Heart left ventricle (tissue), 16 donors: Measurements from ENCODE around the gene SSX2IP. TPM values are rescaled to one million over a fixed set of nuclear protein-coding genes. Genes with fewer than 3 reads are reported as not detected.

ENCODE experiments used
- ATAC-seq, 4 donors: fragments of 200-7000 bp; cut with Tn5 transposase; one replicate each; pipeline ENCODE4 v1.9.1; 2020 to 2022; ENCODE audit warnings: moderate library complexity in 4 of 4, mild to moderate bottlenecking in 3 of 4, moderate number of reproducible peaks in 1 of 4
- DNase-seq, 5 donors: peaks; one replicate each; pipeline ENCODE4 v3.0.0-alpha.2; 2020
- H3K27ac ChIP-seq, 12 donors: fragments of 200-600 bp; sonication (generic) in 4 of 12; one replicate each; pipeline versions ENCODE4 v1.5.0 to v1.8.0; 2016 to 2022; ENCODE audit warnings: mild to moderate bottlenecking in 2 of 12
- H3K27me3 ChIP-seq, 9 donors: fragments of 200-600 bp; sonication (generic) in 2 of 9; one replicate each; pipeline versions ENCODE4 v1.5.1 to v1.8.0; 2016 to 2022; ENCODE audit warnings: mild to moderate bottlenecking in 3 of 9
- H3K36me3 ChIP-seq, 9 donors: fragments of 200-600 bp; sonication (generic) in 2 of 9; one replicate each; pipeline versions ENCODE4 v1.5.0 to v1.8.0; 2018 to 2022; ENCODE audit warnings: mild to moderate bottlenecking in 2 of 9
- H3K4me1 ChIP-seq, 12 donors: fragments of 200-600 bp; sonication (generic) in 4 of 12; one replicate each; pipeline versions ENCODE4 v1.5.0 to v1.8.0; 2016 to 2022; ENCODE audit warnings: mild to moderate bottlenecking in 3 of 12
- H3K4me3 ChIP-seq, 12 donors: fragments of 200-600 bp; sonication (generic) in 4 of 12; one replicate each; pipeline versions ENCODE4 v1.5.0 to v1.8.0; 2017 to 2022; ENCODE audit warnings: mild to moderate bottlenecking in 9 of 12, moderate library complexity in 4 of 12
- H3K9me3 ChIP-seq, 12 donors: fragments of 200-600 bp; sonication (generic) in 4 of 12; one replicate each; pipeline versions ENCODE4 v1.5.0 to v1.8.0; 2016 to 2022; ENCODE audit warnings: mild to moderate bottlenecking in 1 of 12
- POLR2A ChIP-seq, 2 donors: fragments of 450-650 bp; IDR thresholded peaks; one replicate each; pipeline ENCODE4 v1.6.1; 2017; ENCODE audit warnings: antibody characterized with exemption in 2 of 2, mild to moderate bottlenecking in 2 of 2, moderate library complexity in 2 of 2
- WGBS, 4 donors: extraction: QIAGEN DNeasy Blood & Tissue Kit in 2 of 4; methylation state at CpG; one replicate each; pipeline versions ENCODE4 v1.1.5 to v1.1.7; 2013 to 2018; 5-methylcytosine and 5-hydroxymethylcytosine counted together
- intact Hi-C, 10 donors: fragments of 100-400 bp; cut with DNase I; formaldehyde crosslinking; loops; one replicate each; pipeline versions ENCODE4 v1.11.1 to v1.14.2; 2022
- polyA plus RNA-seq, 2 donors: library from polyadenylated mRNA; stranded (reverse); fragments of 200-250 nt; gene quantifications; one replicate each; pipeline ENCODE4 v1.2.3, GENCODE V29; 2013
- total RNA-seq, 9 donors: library from RNA; depleted of rRNA in 2 of 9; stranded (reverse); fragments of >200 nt in 2 of 9; fragmentation: NEBNext Ultra II Directional in 3 of 9; extraction: Animal tissue kit (Norgen Biotek cat#: 25700) in 3 of 9; gene quantifications; one replicate each; pipeline versions ENCODE4 v1.1.0 to v1.2.4, GENCODE V29; 2016 to 2023
- TF ChIP-seq, protein P1 (sequence below), 12 donors: fragments of 200-600 bp; sonication (generic) in 4 of 12; IDR thresholded peaks; one replicate each; pipeline versions ENCODE4 v1.5.0 to v1.8.0; 2018 to 2022; ENCODE audit warnings: antibody characterized with exemption in 12 of 12, mild to moderate bottlenecking in 5 of 12
- donor health status: ischemic (EF 13 %, LVEDD 7.1; RV severe dilation, severe dysfunction).
- donor health status: healthy with polysubstance abuse.
- donor health status: DM: no; HTN: yes; CAD: no.
- donor health status: DM: no; HTN: no; CAD: no.
- donor health status: ischemic (EF 25% LVEDD 6.9; RV normal size, moderate dysfunction).
- donor health status: ischemic (EF 25% LVEDD 5.7; RV mildly dilated, moderate dysfunction).
- donor health status: healthy.
- donor health status: DM: yes; HTN: yes; CAD: no.
- donor health status: ischemic (EF 35%, LVEDD 5.7; RV mildly dilated, moderate dysfunction).
- donor health status: nonischemic (EF 11% LVEDD 7.7; RV severe dilation, severe dysfunction).
- donor health status: DM: yes; HTN: yes; CAD: no.
- donor health status: PGD.
- donor health status: ischemic (EF 29% LVEDD 5.4; RV normal size, mild dysfunction).
- donor health status: nonischemic (EF 23%, LVEDD 6.1; RV moderate dilation, normal function).

Gene SSX2IP
- total and polyA plus RNA-seq, 11 donors: 2.6 to 18.5 (median 13.7) TPM

DNA sequence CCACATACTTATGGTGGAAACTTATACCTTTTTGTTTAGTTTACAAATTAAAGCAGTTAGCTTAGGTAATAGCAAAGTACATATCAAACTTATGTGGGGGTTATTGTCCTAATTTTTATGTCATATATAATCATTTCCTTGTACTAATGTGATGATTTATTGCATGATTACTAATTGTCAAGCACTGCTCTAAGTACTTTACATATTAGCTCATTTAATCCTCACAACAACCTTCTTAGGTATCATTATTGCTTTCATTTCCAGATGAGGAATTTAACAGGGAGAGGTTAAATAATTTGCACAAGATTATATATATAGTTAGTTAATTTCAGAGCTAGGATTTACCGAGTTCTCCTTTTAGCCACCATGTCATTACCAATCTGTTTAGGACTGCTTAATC lies 11.9 kb upstream of the SSX2IP start:
- no peak for TF ChIP-seq POLR2A (IDR thresholded peaks at IDR 0.05)
- TF ChIP-seq, protein P1, sequence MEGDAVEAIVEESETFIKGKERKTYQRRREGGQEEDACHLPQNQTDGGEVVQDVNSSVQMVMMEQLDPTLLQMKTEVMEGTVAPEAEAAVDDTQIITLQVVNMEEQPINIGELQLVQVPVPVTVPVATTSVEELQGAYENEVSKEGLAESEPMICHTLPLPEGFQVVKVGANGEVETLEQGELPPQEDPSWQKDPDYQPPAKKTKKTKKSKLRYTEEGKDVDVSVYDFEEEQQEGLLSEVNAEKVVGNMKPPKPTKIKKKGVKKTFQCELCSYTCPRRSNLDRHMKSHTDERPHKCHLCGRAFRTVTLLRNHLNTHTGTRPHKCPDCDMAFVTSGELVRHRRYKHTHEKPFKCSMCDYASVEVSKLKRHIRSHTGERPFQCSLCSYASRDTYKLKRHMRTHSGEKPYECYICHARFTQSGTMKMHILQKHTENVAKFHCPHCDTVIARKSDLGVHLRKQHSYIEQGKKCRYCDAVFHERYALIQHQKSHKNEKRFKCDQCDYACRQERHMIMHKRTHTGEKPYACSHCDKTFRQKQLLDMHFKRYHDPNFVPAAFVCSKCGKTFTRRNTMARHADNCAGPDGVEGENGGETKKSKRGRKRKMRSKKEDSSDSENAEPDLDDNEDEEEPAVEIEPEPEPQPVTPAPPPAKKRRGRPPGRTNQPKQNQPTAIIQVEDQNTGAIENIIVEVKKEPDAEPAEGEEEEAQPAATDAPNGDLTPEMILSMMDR (IDR thresholded peaks at IDR 0.05): no peak
- peak overlapping the region in 4 of 12 donors; percentile 11 to 81 (median 56) for H3K27ac ChIP-seq
- peaks cover 0 to 15% (median 4%) of the 10 kb centered on the region in 12 donors for H3K4me1 ChIP-seq
- H3K4me3 ChIP-seq: no peak overlapping the region
- H3K36me3 ChIP-seq: no peaks in the 10 kb centered on the region
- no peak for DNase-seq
- intact Hi-C loops: no loop called here
- peaks cover 0 to 3% (median 0%) of the 10 kb centered on the region in 9 donors for H3K27me3 ChIP-seq
- no peaks in the 10 kb centered on the region for H3K9me3 ChIP-seq
- ATAC-seq: no peak
- WGBS, 4 donors: 74 to 89% (median 78%) methylated on average over 1 of the region's 1 CpG

DNA sequence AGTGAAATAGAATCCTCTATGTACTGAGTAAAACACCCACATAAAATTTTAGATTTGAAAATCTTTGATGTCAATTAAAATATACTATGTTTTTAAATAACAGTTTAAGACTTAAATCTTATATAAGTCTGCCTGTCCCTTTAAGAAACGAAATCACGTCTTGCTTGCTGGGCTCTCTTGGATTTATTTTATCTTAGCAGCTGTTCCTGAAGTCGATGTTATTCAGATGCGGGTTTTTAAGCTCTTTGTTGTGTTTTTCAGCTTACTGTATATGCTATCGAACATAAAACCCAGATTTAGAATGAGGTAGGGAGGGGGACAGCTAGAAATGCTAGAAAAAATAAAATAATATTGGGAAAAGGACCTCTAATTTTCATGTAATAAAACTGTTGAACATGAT lies 11.1 kb upstream of the SSX2IP start:
- H3K4me1 ChIP-seq: peaks cover 0 to 15% (median 4%) of the 10 kb centered on the region in 12 donors
- peak overlapping the region in 5 of 12 donors; percentile 25 to 81 (median 49) for H3K27ac ChIP-seq

DNA sequence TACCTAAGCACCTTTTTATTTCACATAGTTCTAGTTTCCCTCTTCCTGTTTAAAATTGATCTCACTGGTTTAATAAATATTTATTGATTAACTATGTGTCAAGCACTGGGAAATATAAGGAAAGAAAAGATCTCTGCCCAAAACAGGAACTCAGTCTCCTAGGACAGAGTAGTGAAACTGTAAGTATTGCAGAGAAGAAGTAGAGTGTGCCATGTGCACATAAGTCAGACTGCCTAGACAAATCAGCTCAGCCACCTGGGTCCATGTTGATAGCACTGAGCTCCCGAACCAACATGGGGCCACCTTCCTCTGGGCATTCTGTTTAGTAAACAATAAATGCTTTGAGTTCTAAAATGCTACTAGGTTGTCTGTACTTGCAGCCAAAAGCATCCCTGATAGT lies 9.8 kb upstream of the SSX2IP start:
- DNase-seq: no peak
- WGBS, 4 donors: 71 to 78% (median 76%) methylated on average over 1 of the region's 1 CpG
- H3K27me3 ChIP-seq: peaks cover 0 to 3% (median 0%) of the 10 kb centered on the region in 9 donors
- intact Hi-C loops: no loop called here
- no peak for TF ChIP-seq POLR2A (IDR thresholded peaks at IDR 0.05)
- TF ChIP-seq, protein P1 (IDR thresholded peaks at IDR 0.05): no peak
- H3K36me3 ChIP-seq: no peaks in the 10 kb centered on the region
- H3K9me3 ChIP-seq: no peaks in the 10 kb centered on the region
- H3K4me3 ChIP-seq: no peak overlapping the region
- ATAC-seq: no peak
- H3K4me1 ChIP-seq: peaks cover 0 to 15% (median 4%) of the 10 kb centered on the region in 12 donors
- H3K27ac ChIP-seq: peak overlapping the region in 1 of 12 donors; percentile 81

More for the DNA sequence above, 11.1 kb upstream of the SSX2IP start:
- DNase-seq (no peak), ATAC-seq (no peak)
- intact Hi-C loops: no loop called here
- H3K27me3 ChIP-seq: peaks cover 0 to 3% (median 0%) of the 10 kb centered on the region in 9 donors
- no peaks in the 10 kb centered on the region for H3K36me3 ChIP-seq
- 10 to 19% (median 15%) methylated on average over 5 of the region's 5 CpGs for WGBS, 4 donors
- H3K9me3 ChIP-seq: no peaks in the 10 kb centered on the region
- TF ChIP-seq, protein P1 (IDR thresholded peaks at IDR 0.05): no peak
- no peak for TF ChIP-seq POLR2A (IDR thresholded peaks at IDR 0.05)
- peak overlapping the region in 6 of 12 donors; percentile 11 to 44 (median 21) for H3K4me3 ChIP-seq

DNA sequence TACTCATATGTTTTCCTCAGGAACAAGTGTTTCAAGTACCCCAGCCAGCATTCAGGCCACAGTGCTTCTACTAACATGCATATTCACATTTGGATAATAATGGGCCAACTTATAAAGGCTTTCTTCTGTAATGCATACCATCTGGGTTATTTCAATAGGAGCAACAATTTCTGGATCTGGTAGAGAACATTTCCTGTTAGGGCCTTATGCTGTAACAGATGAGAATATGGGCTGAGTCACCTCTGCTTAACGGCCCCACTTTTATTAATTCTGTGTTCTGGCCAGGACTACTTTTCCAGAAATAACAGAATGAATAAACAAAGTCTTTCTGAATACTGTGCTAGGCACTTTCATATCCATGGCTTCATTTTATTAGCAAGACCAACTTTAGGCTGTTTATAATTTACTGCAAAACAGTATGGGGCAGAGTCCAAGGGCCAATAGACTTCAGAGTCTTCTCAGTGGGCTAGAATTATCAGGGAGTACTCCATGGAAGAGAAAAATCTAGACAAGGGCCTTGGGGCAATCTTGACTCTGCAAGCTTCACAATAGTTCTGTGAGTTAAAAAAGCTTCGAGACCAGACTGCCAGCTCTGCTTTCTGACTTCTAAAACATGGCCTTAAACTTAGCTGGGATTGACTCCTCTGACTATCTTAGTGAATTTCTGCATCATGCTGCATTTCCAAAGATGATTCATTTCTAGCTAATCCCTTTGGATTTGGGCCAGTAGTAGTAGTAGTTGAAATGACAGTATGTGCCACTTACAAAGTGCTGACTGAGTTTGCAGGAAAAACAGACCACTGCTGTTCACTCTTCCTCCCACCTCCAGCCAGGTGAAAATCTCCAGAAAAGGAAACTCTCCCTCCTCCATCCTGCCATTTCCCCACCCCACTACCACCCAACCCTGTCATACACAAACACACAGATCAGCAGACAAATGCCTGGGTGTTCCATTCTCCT lies 8.2 kb upstream of the SSX2IP start:
- WGBS, 4 donors: 34 to 51% (median 37%) methylated on average over 2 of the region's 2 CpGs
- peak; percentile 62 to 90 (median 72) for ATAC-seq
- no peak for TF ChIP-seq POLR2A (IDR thresholded peaks at IDR 0.05)
- TF ChIP-seq, protein P1 (IDR thresholded peaks at IDR 0.05): no peak
- peaks cover 0 to 15% (median 4%) of the 10 kb centered on the region in 12 donors for H3K4me1 ChIP-seq
- H3K9me3 ChIP-seq: no peaks in the 10 kb centered on the region
- peak overlapping the region in 10 of 12 donors; percentile 17 to 81 (median 61) for H3K27ac ChIP-seq
- H3K4me3 ChIP-seq: no peak overlapping the region
- DNase-seq: no peak
- H3K27me3 ChIP-seq: peaks cover 0 to 3% (median 0%) of the 10 kb centered on the region in 9 donors
- intact Hi-C loops: loop anchor here in 1 of 10 donors (10.0 kb wide), 1 partner anchor 394 kb away; the partner anchor contains the start of gene SAMD13
- H3K36me3 ChIP-seq: no peaks in the 10 kb centered on the region
